ENCODE measurements around the gene DNAJA3.
"Not testable (repeated sequence)": the region's sequence is repeated elsewhere in the genome, so short reads cannot be mapped to it uniquely, and the experiment has no call there.

Gene DNAJA3

GRCh38 chr16:4388271-4389021 is 37.2 kb upstream of the DNAJA3 start:
- DNase-seq: no peak

- DNase-seq: no peak
Measured at GRCh38 chr16:4389051-4389955, 36.4 kb upstream of the DNAJA3 start.

- DNase-seq: no peak
Measured at GRCh38 chr16:4390266-4391260, 35.1 kb upstream of the DNAJA3 start.

- DNase-seq: no peak
Measured at GRCh38 chr16:4391631-4392381, 33.9 kb upstream of the DNAJA3 start.

GRCh38 chr16:4392382-4393239 is 33.1 kb upstream of the DNAJA3 start:
- DNase-seq: no peak

- DNase-seq: no peak
Measured at GRCh38 chr16:4393240-4393600, 32.4 kb upstream of the DNAJA3 start.

- not testable (repeated sequence) for DNase-seq
Measured at GRCh38 chr16:4393850-4394249, 31.8 kb upstream of the DNAJA3 start.

- DNase-seq: no peak
Measured at GRCh38 chr16:4395055-4395726, 30.5 kb upstream of the DNAJA3 start.

GRCh38 chr16:4399001-4399730 is 26.5 kb upstream of the DNAJA3 start:
- DNase-seq: no peak

- DNase-seq: no peak
Measured at GRCh38 chr16:4401094-4401501, 24.6 kb upstream of the DNAJA3 start.

- no peak for DNase-seq
Measured at GRCh38 chr16:4401510-4401909, 24.2 kb upstream of the DNAJA3 start.

GRCh38 chr16:4402439-4403132 is 23.1 kb upstream of the DNAJA3 start:
- DNase-seq: peak; percentile 60

GRCh38 chr16:4403133-4403949 is 22.3 kb upstream of the DNAJA3 start:
- no peak for DNase-seq

GRCh38 chr16:4404247-4404966 is 21.3 kb upstream of the DNAJA3 start:
- no peak for DNase-seq

GRCh38 chr16:4404967-4405696 is 20.5 kb upstream of the DNAJA3 start:
- no peak for DNase-seq

GRCh38 chr16:4407543-4408322 is 17.9 kb upstream of the DNAJA3 start:
- DNase-seq: no peak

Measured in DMS79 treated with DMSO at 0.1 percent for 48 hours (cell line).